Lower leg skin (tissue), 3 donors: ENCODE measurements around the gene CAVIN1.

Experiments
- CTCF ChIP-seq, 3 donors: fragments of 450-650 bp; IDR thresholded peaks; one replicate each; pipeline ENCODE4 v1.5.1; 2016; ENCODE audit warnings: antibody characterized with exemption in 3 of 3, mild to moderate bottlenecking in 3 of 3, moderate library complexity in 2 of 3
- POLR2A ChIP-seq, 2 donors: fragments of 450-650 bp; IDR thresholded peaks; one replicate each; pipeline ENCODE4 v1.6.1; 2016 to 2017; ENCODE audit warnings: antibody characterized with exemption in 2 of 2, mild to moderate bottlenecking in 1 of 2, moderate library complexity in 1 of 2

- TF ChIP-seq CTCF (IDR thresholded peaks at IDR 0.05) (no peak), POLR2A (IDR thresholded peaks at IDR 0.05) (no peak)
Observed at GRCh38 chr17:42399948-42400843, 22.9 kb downstream of the CAVIN1 start.
